Neural cell (in vitro differentiated cells): Measurements from ENCODE around the gene GPRIN3.

Source experiments
- CTCF ChIP-seq: fragments of 450-650 bp; IDR thresholded peaks from 2 replicates; pipeline ENCODE4 v1.5.1; 2014; ENCODE audit warnings: antibody characterized with exemption, mild to moderate bottlenecking, moderate library complexity; ENCODE audit not compliant: poor library complexity, severe bottlenecking
- TF ChIP-seq, protein P1 (sequence below): IDR thresholded peaks from 2 replicates; pipeline ENCODE4 v1.6.1; 2012; ENCODE audit warnings: borderline replicate concordance

- TF ChIP-seq CTCF: no peak
- TF ChIP-seq, protein P1, sequence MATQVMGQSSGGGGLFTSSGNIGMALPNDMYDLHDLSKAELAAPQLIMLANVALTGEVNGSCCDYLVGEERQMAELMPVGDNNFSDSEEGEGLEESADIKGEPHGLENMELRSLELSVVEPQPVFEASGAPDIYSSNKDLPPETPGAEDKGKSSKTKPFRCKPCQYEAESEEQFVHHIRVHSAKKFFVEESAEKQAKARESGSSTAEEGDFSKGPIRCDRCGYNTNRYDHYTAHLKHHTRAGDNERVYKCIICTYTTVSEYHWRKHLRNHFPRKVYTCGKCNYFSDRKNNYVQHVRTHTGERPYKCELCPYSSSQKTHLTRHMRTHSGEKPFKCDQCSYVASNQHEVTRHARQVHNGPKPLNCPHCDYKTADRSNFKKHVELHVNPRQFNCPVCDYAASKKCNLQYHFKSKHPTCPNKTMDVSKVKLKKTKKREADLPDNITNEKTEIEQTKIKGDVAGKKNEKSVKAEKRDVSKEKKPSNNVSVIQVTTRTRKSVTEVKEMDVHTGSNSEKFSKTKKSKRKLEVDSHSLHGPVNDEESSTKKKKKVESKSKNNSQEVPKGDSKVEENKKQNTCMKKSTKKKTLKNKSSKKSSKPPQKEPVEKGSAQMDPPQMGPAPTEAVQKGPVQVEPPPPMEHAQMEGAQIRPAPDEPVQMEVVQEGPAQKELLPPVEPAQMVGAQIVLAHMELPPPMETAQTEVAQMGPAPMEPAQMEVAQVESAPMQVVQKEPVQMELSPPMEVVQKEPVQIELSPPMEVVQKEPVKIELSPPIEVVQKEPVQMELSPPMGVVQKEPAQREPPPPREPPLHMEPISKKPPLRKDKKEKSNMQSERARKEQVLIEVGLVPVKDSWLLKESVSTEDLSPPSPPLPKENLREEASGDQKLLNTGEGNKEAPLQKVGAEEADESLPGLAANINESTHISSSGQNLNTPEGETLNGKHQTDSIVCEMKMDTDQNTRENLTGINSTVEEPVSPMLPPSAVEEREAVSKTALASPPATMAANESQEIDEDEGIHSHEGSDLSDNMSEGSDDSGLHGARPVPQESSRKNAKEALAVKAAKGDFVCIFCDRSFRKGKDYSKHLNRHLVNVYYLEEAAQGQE: no peak
Observed at GRCh38 chr4:89256203-89256800, 51.3 kb downstream of the GPRIN3 start.
